CD4-positive, alpha-beta T cell treated with Interleukin-12 subunit alpha and Interleukin-12 subunit beta, for 1 hour (primary cell): Measurements from ENCODE around the gene C16orf74.

ENCODE experiments used
- DNase-seq: peaks from one replicate; pipeline ENCODE4 v3.0.0-alpha.2; 2020

The C16orf74 gene

GRCh38 chr16:85774136-85774535 lies 23.2 kb upstream of the C16orf74 start:
- no peak for DNase-seq

- no peak for DNase-seq
Observed at GRCh38 chr16:85773044-85773443, 22.1 kb upstream of the C16orf74 start.

GRCh38 chr16:85770741-85771140 lies 19.8 kb upstream of the C16orf74 start:
- DNase-seq: no peak

- no peak for DNase-seq
Observed at GRCh38 chr16:85768199-85768598, 17.3 kb upstream of the C16orf74 start.

DNA sequence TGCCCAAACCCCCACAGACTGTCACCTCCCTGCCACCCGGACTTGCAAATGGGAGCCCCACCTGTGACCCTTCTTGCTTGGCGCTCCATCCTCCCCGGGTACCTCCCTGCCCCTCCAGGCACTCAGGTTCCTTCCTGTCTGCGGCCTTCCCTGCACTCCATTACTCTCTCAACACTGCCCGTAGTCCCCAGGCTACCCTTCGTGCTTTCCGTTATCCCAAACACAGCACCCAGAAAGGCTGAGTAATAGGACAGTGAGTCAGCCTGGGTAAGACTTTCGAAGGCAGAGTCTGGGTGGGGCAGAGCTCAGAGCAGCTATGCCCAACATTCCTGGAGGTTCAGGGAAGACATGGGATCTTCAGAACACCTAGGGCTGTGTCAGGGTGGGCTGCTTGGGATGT lies 16.6 kb upstream of the C16orf74 start:
- no peak for DNase-seq

GRCh38 chr16:85765767-85766166 lies 14.9 kb upstream of the C16orf74 start:
- DNase-seq: no peak

- DNase-seq: no peak
Observed at GRCh38 chr16:85765211-85765610, 14.3 kb upstream of the C16orf74 start.

DNA sequence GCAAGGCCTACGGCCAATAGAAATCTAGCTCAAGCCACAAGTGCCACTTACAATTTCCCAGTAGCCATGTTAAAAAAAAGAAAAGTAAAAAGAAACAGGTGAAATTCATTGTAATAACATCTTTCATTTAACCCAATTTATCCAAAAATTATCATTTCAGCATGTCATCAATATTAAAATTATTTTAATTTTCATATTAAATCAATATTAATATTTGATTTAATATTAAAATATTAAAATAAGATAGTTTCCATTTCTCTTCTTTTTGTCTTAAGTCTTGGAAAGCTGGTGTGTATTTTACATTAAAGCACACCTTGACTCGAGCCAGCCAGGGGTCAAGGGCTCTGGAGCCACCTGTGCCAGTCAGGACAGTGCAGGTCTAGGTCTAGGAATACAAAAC lies 12.7 kb upstream of the C16orf74 start:
- DNase-seq: no peak

DNA sequence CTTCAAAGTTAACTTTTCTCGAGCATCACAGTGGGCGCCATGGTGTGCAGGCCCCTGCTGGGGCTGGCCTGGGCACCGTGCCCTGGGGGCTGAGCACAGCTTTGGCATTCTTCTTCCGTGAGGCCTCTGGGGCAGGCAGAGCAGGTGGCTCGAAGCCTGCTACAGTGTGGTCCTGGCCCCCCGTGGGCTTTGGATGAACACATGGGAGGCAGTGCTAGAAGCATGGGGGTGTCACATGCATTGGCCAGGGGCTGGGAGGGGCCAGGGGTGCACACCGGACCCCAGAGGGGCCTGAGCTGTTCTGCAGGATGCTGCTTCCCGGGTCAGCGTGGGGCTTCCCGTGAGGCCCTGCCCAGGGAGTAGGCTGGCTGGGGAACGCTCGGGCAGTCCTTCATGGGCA lies 12.1 kb upstream of the C16orf74 start:
- DNase-seq: no peak

- DNase-seq: no peak
Observed at GRCh38 chr16:85761861-85762260, 11.0 kb upstream of the C16orf74 start.

DNA sequence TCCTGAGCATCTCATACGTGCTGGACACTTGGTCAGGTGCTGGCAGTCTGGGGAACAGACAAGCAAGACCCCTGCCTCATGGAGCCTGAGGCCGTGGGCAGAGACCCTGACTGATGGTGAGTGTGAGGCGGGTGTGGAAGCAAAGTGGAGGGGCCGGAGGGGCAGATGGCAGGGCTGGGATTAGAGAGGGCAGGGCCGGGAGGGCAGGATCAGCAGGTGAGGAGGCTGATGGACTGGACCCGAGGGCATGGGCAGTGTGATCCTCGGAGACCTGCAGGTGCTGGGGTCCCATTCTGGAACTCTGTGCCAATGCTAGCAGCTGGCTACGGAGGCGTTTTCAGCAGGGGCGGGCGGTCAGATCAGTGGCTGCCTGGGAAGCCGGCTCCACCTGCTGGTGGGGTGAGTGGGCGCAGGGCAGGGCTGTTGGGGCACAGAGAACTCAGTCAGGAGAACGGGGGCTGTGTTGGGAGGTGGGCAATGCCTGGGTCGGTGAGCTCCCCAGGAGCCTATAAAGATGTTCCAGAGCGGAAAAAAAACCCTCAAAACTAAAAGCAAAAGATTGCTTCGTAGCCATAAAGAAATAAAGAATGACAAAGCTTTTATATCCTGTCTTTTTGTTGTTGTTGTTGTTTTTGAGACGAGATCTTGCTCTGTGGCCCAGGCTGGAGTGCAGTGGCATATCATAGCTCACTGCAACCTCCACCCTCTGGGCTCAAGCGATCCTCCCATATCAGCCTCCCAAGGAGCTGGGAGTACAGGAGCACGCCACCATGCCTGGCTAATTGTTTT lies 8.9 kb upstream of the C16orf74 start:
- DNase-seq: peak; percentile 24

DNA sequence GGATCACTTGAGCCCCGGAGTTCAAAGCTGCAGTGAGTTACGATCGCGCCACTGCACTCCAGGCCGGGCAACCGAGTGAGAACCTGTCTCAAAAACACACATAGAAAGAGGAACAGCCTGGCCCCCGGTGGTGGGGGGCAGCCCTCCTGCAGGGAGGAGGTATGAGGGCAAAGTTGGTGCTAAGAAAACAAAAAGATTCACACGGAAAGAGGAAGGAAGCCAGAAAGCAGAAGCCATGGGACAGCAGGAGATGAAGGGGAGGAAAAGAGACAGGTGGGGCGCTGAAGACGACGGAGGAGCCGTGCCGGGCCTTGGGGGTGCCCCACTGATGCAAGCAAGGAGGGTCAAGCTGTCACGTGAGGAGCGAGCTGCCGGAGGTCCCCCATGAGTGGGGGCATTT lies 8.2 kb upstream of the C16orf74 start:
- DNase-seq: no peak

- no peak for DNase-seq
Observed at GRCh38 chr16:85757341-85757822, 6.5 kb upstream of the C16orf74 start.

DNA sequence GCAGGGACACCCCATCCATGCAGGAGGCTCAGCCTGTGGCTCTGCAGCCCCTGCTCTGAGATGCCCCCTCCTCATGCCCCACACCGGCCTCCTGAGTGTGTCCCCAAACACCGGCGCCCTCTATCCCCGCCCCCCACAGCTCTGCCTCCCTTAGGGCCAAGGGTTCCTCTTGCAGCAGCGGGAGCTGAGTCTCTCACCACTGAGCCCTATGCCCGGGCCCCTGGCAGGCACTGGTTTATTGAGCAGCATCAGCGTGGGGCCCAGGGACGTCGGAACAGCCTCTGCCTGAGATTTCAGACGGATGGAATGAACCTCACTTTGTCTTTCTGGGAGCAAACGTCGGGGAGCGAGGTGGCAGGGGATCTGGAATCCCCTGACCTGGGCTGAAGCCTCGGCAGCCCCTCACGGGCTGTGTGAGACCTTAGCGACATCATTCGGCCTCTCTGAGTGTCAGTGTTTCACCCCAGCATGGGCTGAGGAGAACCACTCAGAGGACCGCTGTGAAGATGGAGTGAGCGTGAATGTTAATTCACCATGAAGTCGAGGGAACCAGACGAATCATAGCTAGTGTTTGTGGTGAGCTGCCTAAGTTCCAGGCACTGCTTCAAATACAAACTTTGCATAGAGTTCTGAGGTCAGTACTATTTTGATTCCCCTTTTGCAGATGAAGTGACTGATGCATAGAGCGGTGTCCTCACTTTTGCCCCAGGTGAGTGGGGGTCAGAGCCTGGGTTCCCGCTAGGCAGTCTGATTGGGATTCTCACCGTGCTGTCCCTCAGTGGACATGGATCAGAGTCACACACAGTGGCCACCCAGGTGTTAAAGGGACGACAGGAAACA lies 5.3 kb upstream of the C16orf74 start:
- no peak for DNase-seq

- no peak for DNase-seq
Observed at GRCh38 chr16:85754413-85754812, 3.5 kb upstream of the C16orf74 start.

- no peak for DNase-seq
Observed at GRCh38 chr16:85753976-85754375, 3.1 kb upstream of the C16orf74 start.

GRCh38 chr16:85753559-85753958 lies 2.7 kb upstream of the C16orf74 start:
- no peak for DNase-seq

DNA sequence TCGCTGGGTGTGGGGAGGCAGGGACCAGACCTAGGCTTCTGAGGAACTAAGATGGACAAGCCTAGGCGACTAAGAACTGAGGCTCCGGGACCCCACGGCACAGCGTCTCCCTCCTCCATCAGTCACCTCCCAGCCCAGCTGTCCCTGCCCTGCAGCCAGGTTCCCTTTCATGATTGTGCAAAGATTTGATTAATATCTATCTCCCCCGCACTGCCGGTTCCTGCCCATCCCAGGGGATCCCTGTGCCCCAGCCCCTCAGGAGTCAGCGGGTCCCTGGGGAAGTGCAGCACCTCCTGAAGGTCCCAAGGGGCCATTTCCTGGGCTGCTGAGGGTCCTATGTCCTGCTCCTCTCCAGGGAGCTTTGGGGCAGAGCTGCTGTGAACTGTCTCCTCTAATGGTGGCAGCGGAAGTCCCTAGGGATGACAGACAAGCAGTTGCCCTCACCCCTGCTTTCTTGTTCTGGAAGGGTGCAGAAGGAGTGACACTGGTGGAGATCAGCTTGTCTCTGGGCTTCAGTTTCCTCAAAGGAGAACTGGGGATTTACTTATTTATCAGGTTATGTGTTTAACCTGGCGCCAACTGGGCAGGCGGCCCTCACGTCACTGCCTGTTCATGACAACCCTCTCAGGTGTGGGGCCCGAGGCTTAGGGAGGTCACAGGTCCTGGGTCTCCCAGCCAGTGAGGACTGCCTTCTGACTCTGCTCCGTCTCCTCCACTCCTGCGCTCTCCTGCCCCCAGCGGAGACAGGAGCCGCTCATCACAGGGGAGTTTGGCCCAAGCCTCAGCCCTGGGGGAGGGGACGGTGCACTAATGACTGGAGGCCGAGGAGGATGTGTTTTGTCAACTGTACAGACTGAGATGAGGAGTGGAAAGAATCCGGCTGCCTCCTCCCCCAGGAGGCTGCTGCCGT lies 1.9 kb upstream of the C16orf74 start:
- no peak for DNase-seq

- no peak for DNase-seq
Observed at GRCh38 chr16:85751698-85752501, 1.0 kb upstream of the C16orf74 start.

GRCh38 chr16:85750146-85750826 lies 610 bp downstream of the C16orf74 start:
- DNase-seq: no peak

DNA sequence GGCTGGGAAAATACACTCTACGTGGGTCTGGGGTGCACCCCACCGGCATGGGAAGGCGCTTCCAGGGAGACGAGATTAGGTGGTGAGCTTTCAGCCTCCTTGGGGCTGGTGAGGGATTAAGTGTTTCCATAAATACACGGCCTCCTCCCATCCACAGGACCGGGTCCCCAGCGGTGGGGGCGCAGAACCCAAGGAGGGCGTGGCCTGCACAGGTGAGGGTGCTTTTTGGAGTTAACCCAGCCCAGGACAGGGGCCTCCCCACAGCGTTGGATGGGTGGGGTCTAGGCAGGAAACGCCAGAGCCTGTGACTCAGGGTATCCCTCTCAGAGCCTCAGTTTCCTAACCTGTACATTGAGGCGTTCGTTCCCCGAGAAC lies 1.1 kb downstream of the C16orf74 start:
- no peak for DNase-seq
